GM12878 (cell line): ENCODE results near the gene ANO2.

ENCODE experiments used
- CHD4 ChIP-seq: fragments of 200-600 bp; sonication (generic); IDR thresholded peaks from 2 replicates; pipeline ENCODE4 v1.6.1; 2016; ENCODE audit warnings: mild to moderate bottlenecking
- EP300 ChIP-seq, 2 experiments: fragments of 150-350 bp in 1 of 2; IDR thresholded peaks; 2 replicates each; pipeline ENCODE4 v1.6.1; 2011 to 2012; ENCODE audit warnings: low read depth in 2 of 2, low read length in 2 of 2, borderline replicate concordance in 1 of 2, improper control_type of control experiment in 1 of 2, inconsistent platforms in 1 of 2; ENCODE audit not compliant: control insufficient read depth in 1 of 2
- ESRRA ChIP-seq: IDR thresholded peaks from 2 replicates; pipeline ENCODE4 v1.6.1; 2012; ENCODE audit warnings: mild to moderate bottlenecking, low read length, improper control_type of control experiment
- ETV6 ChIP-seq, 2 experiments: fragments of 450-650 bp in 1 of 2; IDR thresholded peaks in 1 of 2; conservative IDR thresholded peaks in 1 of 2; 2 replicates each; pipeline ENCODE4 v1.6.1; 2014; ENCODE audit warnings: antibody characterized with exemption in 1 of 2, borderline replicate concordance in 1 of 2, low read depth in 1 of 2, mild to moderate bottlenecking in 1 of 2, moderate library complexity in 1 of 2
- HDAC2 ChIP-seq: fragments of 200-600 bp; sonication (generic); IDR thresholded peaks from 2 replicates; pipeline ENCODE4 v1.6.1; 2017
- HDGF ChIP-seq: fragments of 450-650 bp; IDR thresholded peaks from 2 replicates; pipeline ENCODE4 v1.6.1; 2016; ENCODE audit warnings: antibody characterized with exemption
- IKZF2 ChIP-seq, 2 experiments: fragments of 450-650 bp; IDR thresholded peaks; 2 replicates each; pipeline ENCODE4 v1.6.1; 2017; ENCODE audit warnings: mild to moderate bottlenecking in 2 of 2, moderate library complexity in 2 of 2
- POU2F2 ChIP-seq: IDR thresholded peaks from 3 replicates; pipeline ENCODE4 v1.6.1; 2011; ENCODE audit warnings: low read depth, mild to moderate bottlenecking, low read length, borderline replicate concordance
- RBBP5 ChIP-seq: fragments of 200-600 bp; sonication (generic); conservative IDR thresholded peaks from 2 replicates; pipeline ENCODE4 v1.6.1; 2016
- SRF ChIP-seq, 2 experiments: IDR thresholded peaks; 2 replicates each; pipeline ENCODE4 v1.6.1; 2011; ENCODE audit warnings: low read depth in 2 of 2, low read length in 2 of 2, mild to moderate bottlenecking in 1 of 2, moderate library complexity in 1 of 2
- TF ChIP-seq, protein P1 (sequence below): fragments of 450-650 bp; IDR thresholded peaks from 2 replicates; pipeline ENCODE4 v1.6.1; 2018; ENCODE audit warnings: mild to moderate bottlenecking, low read depth, moderate library complexity; ENCODE audit not compliant: partially characterized antibody
- TF ChIP-seq, protein P2 (sequence below): fragments of 450-650 bp; IDR thresholded peaks from 2 replicates; pipeline ENCODE4 v1.6.1; 2017; ENCODE audit warnings: mild to moderate bottlenecking, low read depth, inconsistent platforms; ENCODE audit not compliant: poor library complexity, severe bottlenecking

DNA sequence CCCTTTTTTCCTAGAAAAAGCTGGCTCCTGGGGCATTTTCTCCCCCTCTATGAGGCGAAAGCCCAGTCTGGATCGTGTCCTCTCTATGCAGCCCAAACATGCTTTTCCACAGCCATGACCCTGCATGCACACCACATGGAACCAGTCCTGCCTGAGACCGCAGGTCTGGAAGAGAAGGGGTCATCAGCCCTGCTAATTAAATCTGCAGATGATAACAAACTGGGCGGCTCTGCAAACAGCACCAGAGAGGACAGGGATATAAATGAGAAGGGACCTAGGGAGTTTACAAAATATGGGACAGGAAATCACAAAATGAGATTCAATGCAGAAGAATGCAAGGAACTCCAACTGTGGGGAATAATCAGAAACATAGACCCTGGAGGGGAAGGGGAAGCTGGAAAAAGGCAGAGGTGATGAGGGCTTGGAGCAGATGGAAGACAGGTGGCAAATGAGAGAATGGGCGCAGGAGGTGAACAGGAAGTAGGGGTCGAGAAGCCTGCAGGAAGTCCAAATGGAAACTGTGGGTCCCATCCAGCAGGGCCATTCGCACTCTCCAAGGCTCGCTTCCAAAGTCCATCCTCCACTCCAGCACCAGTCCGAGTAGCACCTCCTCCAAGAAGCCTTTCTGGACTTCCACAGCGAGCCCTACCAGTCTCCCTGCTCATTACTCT is 76.3 kb downstream of the ANO2 start:
- TF ChIP-seq SRF (IDR thresholded peaks at IDR 0.05; ENCODE audit: low read depth in 2 of 2, low read length in 2 of 2), result no peak
- no peak for TF ChIP-seq ETV6 (conservative IDR thresholded peaks at IDR 0.05 in 1 of 2, IDR thresholded peaks at IDR 0.05 in 1 of 2; ENCODE audit: borderline replicate concordance in 1 of 2, low read depth in 1 of 2)
- TF ChIP-seq, protein P1, sequence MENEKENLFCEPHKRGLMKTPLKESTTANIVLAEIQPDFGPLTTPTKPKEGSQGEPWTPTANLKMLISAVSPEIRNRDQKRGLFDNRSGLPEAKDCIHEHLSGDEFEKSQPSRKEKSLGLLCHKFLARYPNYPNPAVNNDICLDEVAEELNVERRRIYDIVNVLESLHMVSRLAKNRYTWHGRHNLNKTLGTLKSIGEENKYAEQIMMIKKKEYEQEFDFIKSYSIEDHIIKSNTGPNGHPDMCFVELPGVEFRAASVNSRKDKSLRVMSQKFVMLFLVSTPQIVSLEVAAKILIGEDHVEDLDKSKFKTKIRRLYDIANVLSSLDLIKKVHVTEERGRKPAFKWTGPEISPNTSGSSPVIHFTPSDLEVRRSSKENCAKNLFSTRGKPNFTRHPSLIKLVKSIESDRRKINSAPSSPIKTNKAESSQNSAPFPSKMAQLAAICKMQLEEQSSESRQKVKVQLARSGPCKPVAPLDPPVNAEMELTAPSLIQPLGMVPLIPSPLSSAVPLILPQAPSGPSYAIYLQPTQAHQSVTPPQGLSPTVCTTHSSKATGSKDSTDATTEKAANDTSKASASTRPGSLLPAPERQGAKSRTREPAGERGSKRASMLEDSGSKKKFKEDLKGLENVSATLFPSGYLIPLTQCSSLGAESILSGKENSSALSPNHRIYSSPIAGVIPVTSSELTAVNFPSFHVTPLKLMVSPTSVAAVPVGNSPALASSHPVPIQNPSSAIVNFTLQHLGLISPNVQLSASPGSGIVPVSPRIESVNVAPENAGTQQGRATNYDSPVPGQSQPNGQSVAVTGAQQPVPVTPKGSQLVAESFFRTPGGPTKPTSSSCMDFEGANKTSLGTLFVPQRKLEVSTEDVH, result no peak
- no peak for TF ChIP-seq ESRRA
- TF ChIP-seq, protein P2, sequence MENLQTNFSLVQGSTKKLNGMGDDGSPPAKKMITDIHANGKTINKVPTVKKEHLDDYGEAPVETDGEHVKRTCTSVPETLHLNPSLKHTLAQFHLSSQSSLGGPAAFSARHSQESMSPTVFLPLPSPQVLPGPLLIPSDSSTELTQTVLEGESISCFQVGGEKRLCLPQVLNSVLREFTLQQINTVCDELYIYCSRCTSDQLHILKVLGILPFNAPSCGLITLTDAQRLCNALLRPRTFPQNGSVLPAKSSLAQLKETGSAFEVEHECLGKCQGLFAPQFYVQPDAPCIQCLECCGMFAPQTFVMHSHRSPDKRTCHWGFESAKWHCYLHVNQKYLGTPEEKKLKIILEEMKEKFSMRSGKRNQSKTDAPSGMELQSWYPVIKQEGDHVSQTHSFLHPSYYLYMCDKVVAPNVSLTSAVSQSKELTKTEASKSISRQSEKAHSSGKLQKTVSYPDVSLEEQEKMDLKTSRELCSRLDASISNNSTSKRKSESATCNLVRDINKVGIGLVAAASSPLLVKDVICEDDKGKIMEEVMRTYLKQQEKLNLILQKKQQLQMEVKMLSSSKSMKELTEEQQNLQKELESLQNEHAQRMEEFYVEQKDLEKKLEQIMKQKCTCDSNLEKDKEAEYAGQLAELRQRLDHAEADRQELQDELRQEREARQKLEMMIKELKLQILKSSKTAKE, result no peak
- TF ChIP-seq EP300 (IDR thresholded peaks at IDR 0.05; ENCODE audit: borderline replicate concordance in 1 of 2, control insufficient read depth in 1 of 2, low read depth in 2 of 2, low read length in 2 of 2), result no peak
- no peak for TF ChIP-seq IKZF2 (IDR thresholded peaks at IDR 0.05)
- TF ChIP-seq HDAC2, result no peak
- no peak for TF ChIP-seq HDGF
- TF ChIP-seq POU2F2, result no peak
- TF ChIP-seq RBBP5, result no peak
- no peak for TF ChIP-seq CHD4
